A673 (cell line): ENCODE results near the gene DOCK10. TPM values are rescaled to one million over a fixed set of nuclear protein-coding genes. Genes with fewer than 3 reads are reported as not detected.

Experiments used
- BruUV-seq: library from RNA; stranded (reverse); fragments of 400-500 nt; replicated peaks from 2 replicates; lab custom pipeline; 2021; lab: Mats Ljungman, UMichigan
- CTCF ChIA-PET: fragments of 300-600 bp; sonication (Branson Sonifier 250); formaldehyde crosslinking; loops from one replicate; lab custom pipeline; 2022; ENCODE audit warnings: antibody characterized with exemption; lab: Charles Lee
- POLR2A ChIA-PET: fragments of 300-600 bp; sonication (Branson Sonifier 250); formaldehyde crosslinking; loops from one replicate; lab custom pipeline; 2022; ENCODE audit warnings: antibody characterized with exemption; ENCODE audit not compliant: low non-redundant PET; lab: Charles Lee
- DNase-seq: peaks from one replicate; pipeline ENCODE4 v3.0.0-alpha.2; 2015; ENCODE audit warnings: low spot score
- H3K27ac ChIP-seq: fragments of 200-600 bp; sonication (generic); 2 replicates; pipeline ENCODE4 v1.5.1; 2016; ENCODE audit warnings: mixed run types, low read depth, mild to moderate bottlenecking, mixed read lengths, antibody characterized with exemption, low read length; ENCODE audit not compliant: poor library complexity, severe bottlenecking
- H3K27me3 ChIP-seq: fragments of 200-600 bp; sonication (generic); replicated peaks from 2 replicates; pipeline ENCODE4 v1.6.1; 2017; ENCODE audit warnings: mixed run types, low read depth, mild to moderate bottlenecking, mixed read lengths, antibody characterized with exemption, low read length; ENCODE audit not compliant: insufficient read depth, poor library complexity
- H3K36me3 ChIP-seq: fragments of 200-600 bp; sonication (generic); 2 replicates; pipeline ENCODE4 v1.6.1; 2016; ENCODE audit warnings: mixed run types, mild to moderate bottlenecking, mixed read lengths, antibody characterized with exemption, low read length; ENCODE audit not compliant: insufficient read depth, poor library complexity, severe bottlenecking
- H3K4me1 ChIP-seq: fragments of 200-600 bp; sonication (generic); 2 replicates; pipeline ENCODE4 v1.6.1; 2017; ENCODE audit warnings: mixed run types, mild to moderate bottlenecking, mixed read lengths, antibody characterized with exemption, low read length; ENCODE audit not compliant: insufficient read depth, poor library complexity, severe bottlenecking
- H3K4me3 ChIP-seq: fragments of 200-600 bp; sonication (generic); 2 replicates; pipeline ENCODE4 v1.5.1; 2016; ENCODE audit warnings: low read depth, mixed run types, mild to moderate bottlenecking, mixed read lengths, low read length; ENCODE audit not compliant: poor library complexity, severe bottlenecking
- H3K9me3 ChIP-seq: fragments of 200-600 bp; sonication (generic); 2 replicates; pipeline ENCODE4 v1.6.1; 2016; ENCODE audit warnings: mixed run types, low read depth, mild to moderate bottlenecking, mixed read lengths, antibody characterized with exemption, low read length; ENCODE audit not compliant: poor library complexity, severe bottlenecking
- EZH2 ChIP-seq: fragments of 200-600 bp; sonication (generic); IDR thresholded peaks from 2 replicates; pipeline ENCODE4 v1.6.1; 2017; ENCODE audit warnings: borderline replicate concordance, low read depth, mild to moderate bottlenecking, mixed read lengths, antibody characterized with exemption, low read length; ENCODE audit not compliant: poor library complexity, severe bottlenecking
- intact Hi-C: fragments of 100-400 bp; cut with micrococcal nuclease; formaldehyde crosslinking; loops from one replicate; pipeline ENCODE4 v1.10.0; 2022; ENCODE audit not compliant: unreplicated experiment
- total RNA-seq: library from RNA; stranded (reverse); gene quantifications from 2 replicates; pipeline ENCODE4 v1.2.3, GENCODE V29; 2021
- TF ChIP-seq, protein P1 (sequence below): fragments of 300-800, 200-600 bp; sonication (generic); conservative IDR thresholded peaks from 2 replicates; pipeline ENCODE4 v1.5.1; 2017; ENCODE audit warnings: low read depth, mild to moderate bottlenecking, antibody characterized with exemption, low read length, moderate library complexity, mixed read lengths

Gene DOCK10
- total RNA-seq, 1 experiment from 2014 or later: 5.1 TPM

- ChIA-PET POLR2A (no interaction called here), CTCF (no interaction called here)
- no peak for TF ChIP-seq EZH2
- TF ChIP-seq, protein P1, sequence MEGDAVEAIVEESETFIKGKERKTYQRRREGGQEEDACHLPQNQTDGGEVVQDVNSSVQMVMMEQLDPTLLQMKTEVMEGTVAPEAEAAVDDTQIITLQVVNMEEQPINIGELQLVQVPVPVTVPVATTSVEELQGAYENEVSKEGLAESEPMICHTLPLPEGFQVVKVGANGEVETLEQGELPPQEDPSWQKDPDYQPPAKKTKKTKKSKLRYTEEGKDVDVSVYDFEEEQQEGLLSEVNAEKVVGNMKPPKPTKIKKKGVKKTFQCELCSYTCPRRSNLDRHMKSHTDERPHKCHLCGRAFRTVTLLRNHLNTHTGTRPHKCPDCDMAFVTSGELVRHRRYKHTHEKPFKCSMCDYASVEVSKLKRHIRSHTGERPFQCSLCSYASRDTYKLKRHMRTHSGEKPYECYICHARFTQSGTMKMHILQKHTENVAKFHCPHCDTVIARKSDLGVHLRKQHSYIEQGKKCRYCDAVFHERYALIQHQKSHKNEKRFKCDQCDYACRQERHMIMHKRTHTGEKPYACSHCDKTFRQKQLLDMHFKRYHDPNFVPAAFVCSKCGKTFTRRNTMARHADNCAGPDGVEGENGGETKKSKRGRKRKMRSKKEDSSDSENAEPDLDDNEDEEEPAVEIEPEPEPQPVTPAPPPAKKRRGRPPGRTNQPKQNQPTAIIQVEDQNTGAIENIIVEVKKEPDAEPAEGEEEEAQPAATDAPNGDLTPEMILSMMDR: no peak
- Histone ChIP-seq H3K4me1 (no peaks in the 10 kb centered on the region), H3K36me3 (no peaks in the 10 kb centered on the region), H3K27ac (no peak overlapping the region), H3K4me3 (no peak overlapping the region), H3K9me3 (no peaks in the 10 kb centered on the region), H3K27me3 (no peaks in the 10 kb centered on the region)
- intact Hi-C loops: loop anchor here (10.0 kb wide), 1 partner anchor 868 kb away; no protein-coding TSS in a partner anchor
- no TSS peak for BruUV-seq
- DNase-seq: no peak
Observed at GRCh38 chr2:224786848-224787247, 255.4 kb downstream of the DOCK10 start.

- Histone ChIP-seq H3K4me3 (no peak overlapping the region), H3K36me3 (no peaks in the 10 kb centered on the region), H3K27ac (no peak overlapping the region), H3K9me3 (no peaks in the 10 kb centered on the region), H3K27me3 (no peaks in the 10 kb centered on the region), H3K4me1 (no peaks in the 10 kb centered on the region)
- ChIA-PET CTCF (interaction anchor here (1.3 kb wide), 1 partner anchor 220 kb away, joined by 4 read pairs; no protein-coding TSS in a partner anchor), POLR2A (no interaction called here)
- intact Hi-C loops: loop anchor here (10.0 kb wide), 1 partner anchor 873 kb away; no protein-coding TSS in a partner anchor
- TF ChIP-seq, protein P1: no peak
- TF ChIP-seq EZH2: no peak
- no peak for DNase-seq
- no TSS peak for BruUV-seq
Observed at GRCh38 chr2:224781400-224781799, 260.9 kb downstream of the DOCK10 start.

DNA sequence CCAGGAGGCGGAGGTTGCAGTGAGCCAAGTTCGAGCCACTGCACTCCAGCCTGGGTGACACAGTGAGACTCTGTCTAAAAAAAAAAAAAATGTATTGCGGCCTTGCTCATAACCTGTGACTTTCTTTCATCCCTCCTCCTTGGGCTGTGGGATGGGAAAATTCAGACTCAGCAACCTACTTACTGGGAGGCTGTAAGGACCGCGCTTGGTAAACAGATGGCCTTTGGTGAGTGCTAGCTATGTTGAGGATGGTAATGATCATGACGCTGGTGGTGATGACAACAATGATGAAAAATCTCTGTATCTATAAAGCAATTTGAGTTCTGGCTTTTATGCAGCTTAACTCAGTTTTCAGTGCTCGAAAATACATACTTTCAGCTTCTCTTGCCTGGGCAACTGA is 261.4 kb downstream of the DOCK10 start:
- H3K9me3 ChIP-seq: no peaks in the 10 kb centered on the region
- ChIA-PET POLR2A (no interaction called here), CTCF (no interaction called here)
- no peaks in the 10 kb centered on the region for H3K27me3 ChIP-seq
- TF ChIP-seq EZH2: no peak
- TF ChIP-seq, protein P1: no peak
- BruUV-seq: no TSS peak
- intact Hi-C loops: loop anchor here (10.0 kb wide), 1 partner anchor 874 kb away; no protein-coding TSS in a partner anchor
- H3K4me1 ChIP-seq: no peaks in the 10 kb centered on the region
- no peak for DNase-seq
- no peak overlapping the region for H3K27ac ChIP-seq
- H3K36me3 ChIP-seq: no peaks in the 10 kb centered on the region
- no peak overlapping the region for H3K4me3 ChIP-seq
